ENCODE data around the gene KCTD1. TPM values are rescaled to one million over a fixed set of nuclear protein-coding genes. Genes with fewer than 3 reads are reported as not detected.

Gene KCTD1
- polyA plus RNA-seq, 1 donor from 2014 or later, result 32.0 TPM

DNA sequence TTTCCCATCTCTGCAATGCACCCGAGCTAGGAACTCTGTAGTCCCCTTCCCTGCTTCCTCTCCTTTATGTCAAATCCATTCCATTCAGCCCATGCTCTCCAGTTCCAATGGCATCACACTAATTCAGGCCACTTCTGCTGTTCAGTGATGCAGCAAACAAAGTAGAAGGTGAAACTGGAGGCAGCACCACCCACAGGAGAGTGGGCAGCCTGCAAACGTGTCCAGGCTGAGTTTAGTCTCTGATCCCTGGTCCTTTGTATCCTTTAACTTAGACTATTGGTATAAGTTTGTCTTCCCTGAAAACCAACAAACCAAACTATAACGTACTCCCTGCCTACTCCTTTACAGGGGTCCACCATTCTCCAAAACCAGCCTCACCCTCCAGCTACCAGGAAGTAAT lies 14.7 kb upstream of the KCTD1 start:
- Histone ChIP-seq H2AFZ (ENCODE audit: low read depth, low read length) (no peak overlapping the region), H3K27me3 (ENCODE audit: insufficient read depth, low read depth, low read length) (no peaks in the 10 kb centered on the region), H3K27ac (ENCODE audit: low read length) (no peak overlapping the region), H3K4me2 (ENCODE audit: low read length) (no peak overlapping the region), H3K79me2 (replicated peaks; ENCODE audit: insufficient read depth, low read length) (no peaks in the 10 kb centered on the region), H3F3A (ENCODE audit: insufficient read depth, low read length, poor library complexity, severe bottlenecking) (no peaks in the 10 kb centered on the region), H3K36me3 (ENCODE audit: insufficient read depth, low read length) (no peaks in the 10 kb centered on the region), H3K9me2 (ENCODE audit: insufficient read depth, low read length) (no peaks in the 10 kb centered on the region), H3K4me3 (ENCODE audit: low read length) (no peak overlapping the region), H3K9ac (ENCODE audit: low read length) (no peak overlapping the region), H4K20me1 (ENCODE audit: insufficient read depth) (no peaks in the 10 kb centered on the region), H3K9me3 (ENCODE audit: low read length) (no peaks in the 10 kb centered on the region)
- TF ChIP-seq MXI1 (conservative IDR thresholded peaks at IDR 0.05; ENCODE audit: poor library complexity, severe bottlenecking), result no peak
- TF ChIP-seq POLR2AphosphoS5 (IDR thresholded peaks at IDR 0.05), result no peak
- no peak for TF ChIP-seq EZH2 (IDR thresholded peaks at IDR 0.05; ENCODE audit: borderline replicate concordance, insufficient read depth, low read length, poor library complexity, severe bottlenecking)
- TF ChIP-seq SMC3 (conservative IDR thresholded peaks at IDR 0.05; ENCODE audit: poor library complexity), result no peak
- TF ChIP-seq, protein P1, sequence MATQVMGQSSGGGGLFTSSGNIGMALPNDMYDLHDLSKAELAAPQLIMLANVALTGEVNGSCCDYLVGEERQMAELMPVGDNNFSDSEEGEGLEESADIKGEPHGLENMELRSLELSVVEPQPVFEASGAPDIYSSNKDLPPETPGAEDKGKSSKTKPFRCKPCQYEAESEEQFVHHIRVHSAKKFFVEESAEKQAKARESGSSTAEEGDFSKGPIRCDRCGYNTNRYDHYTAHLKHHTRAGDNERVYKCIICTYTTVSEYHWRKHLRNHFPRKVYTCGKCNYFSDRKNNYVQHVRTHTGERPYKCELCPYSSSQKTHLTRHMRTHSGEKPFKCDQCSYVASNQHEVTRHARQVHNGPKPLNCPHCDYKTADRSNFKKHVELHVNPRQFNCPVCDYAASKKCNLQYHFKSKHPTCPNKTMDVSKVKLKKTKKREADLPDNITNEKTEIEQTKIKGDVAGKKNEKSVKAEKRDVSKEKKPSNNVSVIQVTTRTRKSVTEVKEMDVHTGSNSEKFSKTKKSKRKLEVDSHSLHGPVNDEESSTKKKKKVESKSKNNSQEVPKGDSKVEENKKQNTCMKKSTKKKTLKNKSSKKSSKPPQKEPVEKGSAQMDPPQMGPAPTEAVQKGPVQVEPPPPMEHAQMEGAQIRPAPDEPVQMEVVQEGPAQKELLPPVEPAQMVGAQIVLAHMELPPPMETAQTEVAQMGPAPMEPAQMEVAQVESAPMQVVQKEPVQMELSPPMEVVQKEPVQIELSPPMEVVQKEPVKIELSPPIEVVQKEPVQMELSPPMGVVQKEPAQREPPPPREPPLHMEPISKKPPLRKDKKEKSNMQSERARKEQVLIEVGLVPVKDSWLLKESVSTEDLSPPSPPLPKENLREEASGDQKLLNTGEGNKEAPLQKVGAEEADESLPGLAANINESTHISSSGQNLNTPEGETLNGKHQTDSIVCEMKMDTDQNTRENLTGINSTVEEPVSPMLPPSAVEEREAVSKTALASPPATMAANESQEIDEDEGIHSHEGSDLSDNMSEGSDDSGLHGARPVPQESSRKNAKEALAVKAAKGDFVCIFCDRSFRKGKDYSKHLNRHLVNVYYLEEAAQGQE (IDR thresholded peaks at IDR 0.05; ENCODE audit: borderline replicate concordance), result no peak
- TF ChIP-seq RAD21 (conservative IDR thresholded peaks at IDR 0.05), result no peak
- TF ChIP-seq EP300 (conservative IDR thresholded peaks at IDR 0.05; ENCODE audit: poor library complexity, severe bottlenecking), result no peak
- TF ChIP-seq TAF1 (IDR thresholded peaks at IDR 0.05; ENCODE audit: low read depth), result no peak

GRCh38 chr18:26562568-26562967 lies 14.2 kb upstream of the KCTD1 start:
- H3K9ac ChIP-seq (ENCODE audit: low read length), result no peak overlapping the region
- H3F3A ChIP-seq (ENCODE audit: insufficient read depth, low read length, poor library complexity, severe bottlenecking), result no peaks in the 10 kb centered on the region
- no peaks in the 10 kb centered on the region for H3K9me2 ChIP-seq (ENCODE audit: insufficient read depth, low read length)
- no peak for TF ChIP-seq POLR2AphosphoS5 (IDR thresholded peaks at IDR 0.05)
- no peak for TF ChIP-seq MXI1 (conservative IDR thresholded peaks at IDR 0.05; ENCODE audit: poor library complexity, severe bottlenecking)
- no peaks in the 10 kb centered on the region for H3K36me3 ChIP-seq (ENCODE audit: insufficient read depth, low read length)
- H3K79me2 ChIP-seq (replicated peaks; ENCODE audit: insufficient read depth, low read length), result no peaks in the 10 kb centered on the region
- H4K20me1 ChIP-seq (ENCODE audit: insufficient read depth), result no peaks in the 10 kb centered on the region
- H3K9me3 ChIP-seq (ENCODE audit: low read length), result no peaks in the 10 kb centered on the region
- H3K27me3 ChIP-seq (ENCODE audit: insufficient read depth, low read depth, low read length), result no peaks in the 10 kb centered on the region
- no peak overlapping the region for H3K4me3 ChIP-seq (ENCODE audit: low read length)
- H3K27ac ChIP-seq (ENCODE audit: low read length), result no peak overlapping the region
- H3K4me2 ChIP-seq (ENCODE audit: low read length), result no peak overlapping the region
- no peak overlapping the region for H2AFZ ChIP-seq (ENCODE audit: low read depth, low read length)

GRCh38 chr18:26561769-26562168 lies 13.4 kb upstream of the KCTD1 start:
- H3K27ac ChIP-seq (ENCODE audit: low read length), result no peak overlapping the region

More at GRCh38 chr18:26561769-26562168, 13.4 kb upstream of the KCTD1 start:
- no peak overlapping the region for H3K9ac ChIP-seq (ENCODE audit: low read length)
- no peaks in the 10 kb centered on the region for H3K79me2 ChIP-seq (replicated peaks; ENCODE audit: insufficient read depth, low read length)
- H3K4me2 ChIP-seq (ENCODE audit: low read length), result no peak overlapping the region
- no peaks in the 10 kb centered on the region for H3K9me2 ChIP-seq (ENCODE audit: insufficient read depth, low read length)
- no peaks in the 10 kb centered on the region for H3K9me3 ChIP-seq (ENCODE audit: low read length)
- H2AFZ ChIP-seq (ENCODE audit: low read depth, low read length), result no peak overlapping the region
- no peak for TF ChIP-seq RAD21 (conservative IDR thresholded peaks at IDR 0.05)
- no peak for TF ChIP-seq MXI1 (conservative IDR thresholded peaks at IDR 0.05; ENCODE audit: poor library complexity, severe bottlenecking)
- TF ChIP-seq TAF1 (IDR thresholded peaks at IDR 0.05; ENCODE audit: low read depth), result no peak
- TF ChIP-seq, protein P2, sequence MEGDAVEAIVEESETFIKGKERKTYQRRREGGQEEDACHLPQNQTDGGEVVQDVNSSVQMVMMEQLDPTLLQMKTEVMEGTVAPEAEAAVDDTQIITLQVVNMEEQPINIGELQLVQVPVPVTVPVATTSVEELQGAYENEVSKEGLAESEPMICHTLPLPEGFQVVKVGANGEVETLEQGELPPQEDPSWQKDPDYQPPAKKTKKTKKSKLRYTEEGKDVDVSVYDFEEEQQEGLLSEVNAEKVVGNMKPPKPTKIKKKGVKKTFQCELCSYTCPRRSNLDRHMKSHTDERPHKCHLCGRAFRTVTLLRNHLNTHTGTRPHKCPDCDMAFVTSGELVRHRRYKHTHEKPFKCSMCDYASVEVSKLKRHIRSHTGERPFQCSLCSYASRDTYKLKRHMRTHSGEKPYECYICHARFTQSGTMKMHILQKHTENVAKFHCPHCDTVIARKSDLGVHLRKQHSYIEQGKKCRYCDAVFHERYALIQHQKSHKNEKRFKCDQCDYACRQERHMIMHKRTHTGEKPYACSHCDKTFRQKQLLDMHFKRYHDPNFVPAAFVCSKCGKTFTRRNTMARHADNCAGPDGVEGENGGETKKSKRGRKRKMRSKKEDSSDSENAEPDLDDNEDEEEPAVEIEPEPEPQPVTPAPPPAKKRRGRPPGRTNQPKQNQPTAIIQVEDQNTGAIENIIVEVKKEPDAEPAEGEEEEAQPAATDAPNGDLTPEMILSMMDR (IDR thresholded peaks at IDR 0.05; ENCODE audit: poor library complexity, severe bottlenecking), result no peak
- no peak for TF ChIP-seq EP300 (conservative IDR thresholded peaks at IDR 0.05; ENCODE audit: poor library complexity, severe bottlenecking)
- TF ChIP-seq SMC3 (conservative IDR thresholded peaks at IDR 0.05; ENCODE audit: poor library complexity), result no peak
- TF ChIP-seq, protein P1 (IDR thresholded peaks at IDR 0.05; ENCODE audit: borderline replicate concordance), result no peak
- no peak for TF ChIP-seq EZH2 (IDR thresholded peaks at IDR 0.05; ENCODE audit: borderline replicate concordance, insufficient read depth, low read length, poor library complexity, severe bottlenecking)
- TF ChIP-seq POLR2AphosphoS5 (IDR thresholded peaks at IDR 0.05), result no peak
- H3K4me3 ChIP-seq (ENCODE audit: low read length), result no peak overlapping the region
- H3K27me3 ChIP-seq (ENCODE audit: insufficient read depth, low read depth, low read length), result no peaks in the 10 kb centered on the region
- no peaks in the 10 kb centered on the region for H4K20me1 ChIP-seq (ENCODE audit: insufficient read depth)
- no peaks in the 10 kb centered on the region for H3F3A ChIP-seq (ENCODE audit: insufficient read depth, low read length, poor library complexity, severe bottlenecking)
- H3K36me3 ChIP-seq (ENCODE audit: insufficient read depth, low read length), result no peaks in the 10 kb centered on the region
